Left ventricle myocardium inferior (tissue), 1 donor: ENCODE measurements around the gene MOB1A. TPM values are rescaled to one million over a fixed set of nuclear protein-coding genes. Genes with fewer than 3 reads are reported as not detected.

Experiments used
- DNase-seq: peaks from one replicate; pipeline ENCODE4 v3.0.0-alpha.2; 2020
- H3K27ac ChIP-seq: fragments of 200-600 bp; replicated peaks from 2 replicates; pipeline ENCODE4 v1.8.0; 2021
- H3K27me3 ChIP-seq: fragments of 200-600 bp; 2 replicates; pipeline ENCODE4 v1.8.0; 2021; ENCODE audit warnings: low read depth
- H3K36me3 ChIP-seq: fragments of 200-600 bp; 2 replicates; pipeline ENCODE4 v1.8.0; 2021
- H3K4me1 ChIP-seq: fragments of 200-600 bp; 2 replicates; pipeline ENCODE4 v1.8.0; 2021
- H3K4me3 ChIP-seq: fragments of 200-600 bp; 2 replicates; pipeline ENCODE4 v1.8.0; 2021; ENCODE audit warnings: mild to moderate bottlenecking, moderate library complexity
- H3K9me3 ChIP-seq: fragments of 200-600 bp; replicated peaks from 2 replicates; pipeline ENCODE4 v1.8.0; 2021
- CTCF ChIP-seq: fragments of 200-600 bp; IDR thresholded peaks from 2 replicates; pipeline ENCODE4 v1.8.0; 2021; ENCODE audit warnings: antibody characterized with exemption, mild to moderate bottlenecking, borderline replicate concordance
- intact Hi-C: fragments of 100-400 bp; cut with micrococcal nuclease; formaldehyde crosslinking; loops from one replicate; pipeline ENCODE4 v1.11.0; 2022
- total RNA-seq: library from RNA; stranded (reverse); fragmentation: NEBNext Ultra II Directional; extraction: Animal tissue kit (Norgen Biotek cat#: 25700); gene quantifications from one replicate; pipeline ENCODE4 v1.2.1, GENCODE V29; 2021
- donor health status: DM: no; HTN: yes; CAD: no; lungs with severe emphysema.

MOB1A gene
- total RNA-seq, 1 donor from 2014 or later = 54.9 TPM

GRCh38 chr2:74119912-74120825, 58.5 kb downstream of the MOB1A start:
- peak; percentile 66 for TF ChIP-seq CTCF
- H3K4me1 ChIP-seq = peaks cover 15% of the 10 kb centered on the region
- peak overlapping the region; percentile 82 for H3K4me3 ChIP-seq
- DNase-seq = peak; percentile 82
- H3K9me3 ChIP-seq = peaks cover 22% of the 10 kb centered on the region
- intact Hi-C loops = no loop called here
- H3K36me3 ChIP-seq = no peaks in the 10 kb centered on the region
- H3K27me3 ChIP-seq = no peaks in the 10 kb centered on the region
- H3K27ac ChIP-seq = peak overlapping the region; percentile 83

- Histone ChIP-seq H3K4me3 (peak overlapping the region; percentile 82), H3K9me3 (peaks cover 25% of the 10 kb centered on the region), H3K27me3 (no peaks in the 10 kb centered on the region), H3K36me3 (no peaks in the 10 kb centered on the region), H3K4me1 (peaks cover 15% of the 10 kb centered on the region), H3K27ac (no peak overlapping the region)
- intact Hi-C loops = no loop called here
- DNase-seq = no peak
- no peak for TF ChIP-seq CTCF
These were observed 59.3 kb downstream of the MOB1A start for GRCh38 chr2:74119339-74119738.

- H3K36me3 ChIP-seq = no peaks in the 10 kb centered on the region
- intact Hi-C loops = no loop called here
- no peak overlapping the region for H3K27ac ChIP-seq
These were observed 67.3 kb downstream of the MOB1A start for GRCh38 chr2:74111380-74111779.

GRCh38 chr2:74110537-74110936, 68.1 kb downstream of the MOB1A start:
- TF ChIP-seq CTCF = no peak
- H3K4me3 ChIP-seq = no peak overlapping the region

More at GRCh38 chr2:74111380-74111779, 67.3 kb downstream of the MOB1A start:
- peaks cover 4% of the 10 kb centered on the region for H3K9me3 ChIP-seq
- DNase-seq = no peak
- H3K4me3 ChIP-seq = no peak overlapping the region
- no peaks in the 10 kb centered on the region for H3K4me1 ChIP-seq
- H3K27me3 ChIP-seq = no peaks in the 10 kb centered on the region
- TF ChIP-seq CTCF = no peak

GRCh38 chr2:74109551-74109950, 69.1 kb downstream of the MOB1A start:
- Histone ChIP-seq H3K36me3 (no peaks in the 10 kb centered on the region), H3K27ac (no peak overlapping the region), H3K4me1 (no peaks in the 10 kb centered on the region), H3K27me3 (no peaks in the 10 kb centered on the region), H3K4me3 (no peak overlapping the region), H3K9me3 (no peaks in the 10 kb centered on the region)
- TF ChIP-seq CTCF = no peak
- intact Hi-C loops = no loop called here
- no peak for DNase-seq

More at GRCh38 chr2:74110537-74110936, 68.1 kb downstream of the MOB1A start:
- peaks cover 4% of the 10 kb centered on the region for H3K9me3 ChIP-seq
- H3K27ac ChIP-seq = no peak overlapping the region
- intact Hi-C loops = no loop called here
- no peaks in the 10 kb centered on the region for H3K36me3 ChIP-seq
- no peak for DNase-seq
- H3K4me1 ChIP-seq = no peaks in the 10 kb centered on the region
- H3K27me3 ChIP-seq = no peaks in the 10 kb centered on the region
